Activated T-helper 1 cell treated with anti-CD3 and anti-CD28 coated beads, Interleukin-12 subunit alpha, Interleukin-12 subunit beta, Interleukin-2, Interleukin-4 antibody, amounts not matched to agents 30 ng/mL and 10 ng/mL and 1 ng/mL, durations not matched to agents 14 hours and 24 hours and 36 hours (primary cell): Measurements from ENCODE around the gene TMSB10. TPM values are rescaled to one million over a fixed set of nuclear protein-coding genes. Genes with fewer than 3 reads are reported as not detected.
"Not testable (repeated sequence)": the region's sequence is repeated elsewhere in the genome, so short reads cannot be mapped to it uniquely, and the experiment has no call there.

Experiments used
- DNase-seq: peaks from one replicate; pipeline ENCODE4 v3.0.0; 2021; ENCODE audit warnings: low spot score
- H3K27ac Mint-ChIP-seq: one replicate; pipeline ENCODE4 v1.8.0; 2021; ENCODE audit warnings: mild to moderate bottlenecking, mixed read lengths
- H3K27me3 Mint-ChIP-seq: one replicate; pipeline ENCODE4 v1.8.0; 2022; ENCODE audit warnings: mild to moderate bottlenecking, moderate library complexity, mixed read lengths; ENCODE audit not compliant: insufficient read depth
- H3K36me3 Mint-ChIP-seq: one replicate; pipeline ENCODE4 v1.8.0; 2021; ENCODE audit warnings: low read depth, mixed read lengths
- H3K4me1 Mint-ChIP-seq: one replicate; pipeline ENCODE4 v1.8.0; 2021; ENCODE audit warnings: low read depth, mixed read lengths
- H3K4me3 Mint-ChIP-seq: one replicate; pipeline ENCODE4 v1.8.0; 2021; ENCODE audit warnings: mild to moderate bottlenecking, moderate library complexity, mixed read lengths
- H3K9me3 Mint-ChIP-seq: one replicate; pipeline ENCODE4 v1.8.0; 2021; ENCODE audit warnings: mixed read lengths
- intact Hi-C: fragments of 100-400 bp; cut with micrococcal nuclease; formaldehyde crosslinking; loops from one replicate; pipeline ENCODE4 v1.15.1; 2024
- total RNA-seq: library from RNA; stranded (reverse); gene quantifications from 2 replicates; pipeline ENCODE4 v1.2.3, GENCODE V29; 2022

The TMSB10 gene
- total RNA-seq, 1 donor from 2014 or later, result 2,510 TPM

GRCh38 chr2:84931384-84931821, 25.9 kb downstream of the TMSB10 start:
- no peak overlapping the region for H3K27ac Mint-ChIP-seq
- no peaks in the 10 kb centered on the region for H3K27me3 Mint-ChIP-seq
- no peaks in the 10 kb centered on the region for H3K9me3 Mint-ChIP-seq
- peaks cover 14% of the 10 kb centered on the region for H3K36me3 Mint-ChIP-seq
- DNase-seq, result no peak
- no peak overlapping the region for H3K4me3 Mint-ChIP-seq
- H3K4me1 Mint-ChIP-seq, result peaks cover 32% of the 10 kb centered on the region
- intact Hi-C loops, result no loop called here

GRCh38 chr2:84938194-84938879, 32.9 kb downstream of the TMSB10 start:
- peaks cover 48% of the 10 kb centered on the region for H3K4me1 Mint-ChIP-seq
- peak overlapping the region; percentile 26 for H3K4me3 Mint-ChIP-seq
- intact Hi-C loops, result loop anchor here (1.0 to 2.0 kb wide), 5 partner anchors 8 to 76 kb away; partner anchors contain the start of gene TMSB10
- peak overlapping the region; percentile 96 for H3K27ac Mint-ChIP-seq
- peak; percentile 36 for DNase-seq
- H3K27me3 Mint-ChIP-seq, result no peaks in the 10 kb centered on the region
- H3K36me3 Mint-ChIP-seq, result peaks cover 17% of the 10 kb centered on the region
- no peaks in the 10 kb centered on the region for H3K9me3 Mint-ChIP-seq

- H3K4me1 Mint-ChIP-seq, result peaks cover 54% of the 10 kb centered on the region
- peak overlapping the region; percentile 74 for H3K4me3 Mint-ChIP-seq
- peak overlapping the region; percentile 96 for H3K27ac Mint-ChIP-seq
- H3K9me3 Mint-ChIP-seq, result no peaks in the 10 kb centered on the region
- intact Hi-C loops, result loop anchor here (1.0 to 2.0 kb wide), 3 partner anchors 29 to 75 kb away; no protein-coding TSS in a partner anchor
- DNase-seq, result peak; percentile 83
- H3K36me3 Mint-ChIP-seq, result peaks cover 20% of the 10 kb centered on the region
- no peaks in the 10 kb centered on the region for H3K27me3 Mint-ChIP-seq
These were observed 34.1 kb downstream of the TMSB10 start for GRCh38 chr2:84939426-84940087.

- peaks cover 59% of the 10 kb centered on the region for H3K4me1 Mint-ChIP-seq
- H3K27me3 Mint-ChIP-seq, result no peaks in the 10 kb centered on the region
These were observed 34.6 kb downstream of the TMSB10 start for GRCh38 chr2:84940088-84940470.

GRCh38 chr2:84940831-84941412, 35.5 kb downstream of the TMSB10 start:
- no peak for DNase-seq
- intact Hi-C loops, result no loop called here
- peaks cover 3% of the 10 kb centered on the region for H3K9me3 Mint-ChIP-seq
- H3K4me1 Mint-ChIP-seq, result peaks cover 63% of the 10 kb centered on the region
- H3K4me3 Mint-ChIP-seq, result no peak overlapping the region
- H3K27ac Mint-ChIP-seq, result no peak overlapping the region
- H3K36me3 Mint-ChIP-seq, result peaks cover 26% of the 10 kb centered on the region
- H3K27me3 Mint-ChIP-seq, result no peaks in the 10 kb centered on the region

More at GRCh38 chr2:84940088-84940470, 34.6 kb downstream of the TMSB10 start:
- peak overlapping the region; percentile 74 for H3K4me3 Mint-ChIP-seq
- H3K36me3 Mint-ChIP-seq, result peaks cover 24% of the 10 kb centered on the region
- peaks cover under 1% of the 10 kb centered on the region for H3K9me3 Mint-ChIP-seq
- peak overlapping the region; percentile 96 for H3K27ac Mint-ChIP-seq
- no peak for DNase-seq
- intact Hi-C loops, result no loop called here

GRCh38 chr2:84942166-84942565, 36.7 kb downstream of the TMSB10 start:
- no peak for DNase-seq
- peaks cover 22% of the 10 kb centered on the region for H3K36me3 Mint-ChIP-seq
- peaks cover 3% of the 10 kb centered on the region for H3K9me3 Mint-ChIP-seq
- H3K27ac Mint-ChIP-seq, result no peak overlapping the region
- intact Hi-C loops, result no loop called here
- no peak overlapping the region for H3K4me3 Mint-ChIP-seq
- peaks cover 68% of the 10 kb centered on the region for H3K4me1 Mint-ChIP-seq
- no peaks in the 10 kb centered on the region for H3K27me3 Mint-ChIP-seq

GRCh38 chr2:84942964-84943421, 37.5 kb downstream of the TMSB10 start:
- H3K4me3 Mint-ChIP-seq, result peak overlapping the region; percentile 5
- peaks cover 3% of the 10 kb centered on the region for H3K9me3 Mint-ChIP-seq

GRCh38 chr2:84944295-84944909, 38.9 kb downstream of the TMSB10 start:
- no peaks in the 10 kb centered on the region for H3K27me3 Mint-ChIP-seq
- peaks cover 18% of the 10 kb centered on the region for H3K36me3 Mint-ChIP-seq
- peaks cover 3% of the 10 kb centered on the region for H3K9me3 Mint-ChIP-seq
- peak overlapping the region; percentile 89 for H3K27ac Mint-ChIP-seq
- peak overlapping the region; percentile 48 for H3K4me3 Mint-ChIP-seq
- DNase-seq, result no peak
- intact Hi-C loops, result no loop called here
- peaks cover 57% of the 10 kb centered on the region for H3K4me1 Mint-ChIP-seq

More at GRCh38 chr2:84942964-84943421, 37.5 kb downstream of the TMSB10 start:
- peaks cover 21% of the 10 kb centered on the region for H3K36me3 Mint-ChIP-seq
- H3K27ac Mint-ChIP-seq, result peak overlapping the region; percentile 54
- no peak for DNase-seq
- peaks cover 68% of the 10 kb centered on the region for H3K4me1 Mint-ChIP-seq
- no peaks in the 10 kb centered on the region for H3K27me3 Mint-ChIP-seq
- intact Hi-C loops, result no loop called here

GRCh38 chr2:84945838-84946203, 40.4 kb downstream of the TMSB10 start:
- DNase-seq, result not testable (repeated sequence)
- peaks cover 16% of the 10 kb centered on the region for H3K36me3 Mint-ChIP-seq

GRCh38 chr2:84946204-84947009, 41.0 kb downstream of the TMSB10 start:
- Mint-ChIP-seq H3K27ac (peak overlapping the region; percentile 91), H3K36me3 (peaks cover 16% of the 10 kb centered on the region), H3K27me3 (no peaks in the 10 kb centered on the region), H3K4me1 (peaks cover 40% of the 10 kb centered on the region), H3K9me3 (peaks cover 3% of the 10 kb centered on the region), H3K4me3 (peak overlapping the region; percentile 43)
- peak; percentile 63 for DNase-seq
- intact Hi-C loops, result loop anchor here (1.0 kb wide), 5 partner anchors 8 to 68 kb away; partner anchors contain the start of gene TMSB10

More at GRCh38 chr2:84945838-84946203, 40.4 kb downstream of the TMSB10 start:
- Mint-ChIP-seq H3K4me1 (peaks cover 46% of the 10 kb centered on the region), H3K27ac (peak overlapping the region; percentile 91)
- H3K4me3 Mint-ChIP-seq, H3K9me3 Mint-ChIP-seq, H3K27me3 Mint-ChIP-seq: not testable (repeated sequence)
- intact Hi-C loops, result loop anchor here (1.0 kb wide), 5 partner anchors 8 to 68 kb away; partner anchors contain the start of gene TMSB10

- Mint-ChIP-seq H3K27me3 (no peaks in the 10 kb centered on the region), H3K36me3 (peaks cover 16% of the 10 kb centered on the region), H3K4me1 (peaks cover 38% of the 10 kb centered on the region), H3K9me3 (peaks cover 3% of the 10 kb centered on the region), H3K4me3 (no peak overlapping the region), H3K27ac (peak overlapping the region; percentile 91)
- intact Hi-C loops, result no loop called here
- DNase-seq, result no peak
These were observed 41.6 kb downstream of the TMSB10 start for GRCh38 chr2:84947010-84947593.
